ENCODE data around the gene FGF14. TPM values are rescaled to one million over a fixed set of nuclear protein-coding genes. Genes with fewer than 3 reads are reported as not detected.

The FGF14 gene
- total and polyA plus RNA-seq, 2 donors from 2014 or later, result 0.47 to 3.3 TPM

GRCh38 chr13:101955764-101956163 lies 446.1 kb downstream of the FGF14 start:
- no peaks in the 10 kb centered on the region for H3K4me1 ChIP-seq (ENCODE audit: control insufficient read depth in 2 of 3, insufficient read depth in 2 of 3, low read depth in 1 of 3, low read length in 3 of 3)
- FAIRE-seq (no peak), DNase-seq (no peak)
- H3K4me3 ChIP-seq (ENCODE audit: low read length in 3 of 3), result no peak overlapping the region
- no peak overlapping the region for H3K27ac ChIP-seq (ENCODE audit: low read depth in 2 of 2, low read length in 2 of 2)
- TF ChIP-seq CTCF (IDR thresholded peaks at IDR 0.05; ENCODE audit: borderline replicate concordance, extremely low read depth, insufficient read depth), result no peak
- H3K27me3 ChIP-seq (ENCODE audit: control insufficient read depth, insufficient read depth, low read length), result no peaks in the 10 kb centered on the region
- H3K9ac ChIP-seq (ENCODE audit: low read length in 3 of 3), result no peak overlapping the region
- no peaks in the 10 kb centered on the region for H3K9me3 ChIP-seq (ENCODE audit: control insufficient read depth in 2 of 3, insufficient read depth in 1 of 3, low read length in 3 of 3)
- intact Hi-C loops (cut with DNase I), result no loop called here
- no peaks in the 10 kb centered on the region for H3K36me3 ChIP-seq (ENCODE audit: control insufficient read depth in 2 of 3, insufficient read depth in 3 of 3, low read length in 3 of 3)

- H3K27ac ChIP-seq (ENCODE audit: low read depth in 2 of 2, low read length in 2 of 2), result no peak overlapping the region
- no peaks in the 10 kb centered on the region for H3K9me3 ChIP-seq (ENCODE audit: control insufficient read depth in 2 of 3, insufficient read depth in 1 of 3, low read length in 3 of 3)
- DNase-seq (no peak), FAIRE-seq (no peak)
- TF ChIP-seq CTCF (IDR thresholded peaks at IDR 0.05; ENCODE audit: borderline replicate concordance, extremely low read depth, insufficient read depth), result no peak
- H3K4me3 ChIP-seq (ENCODE audit: low read length in 3 of 3), result no peak overlapping the region
- no peak overlapping the region for H3K9ac ChIP-seq (ENCODE audit: low read length in 3 of 3)
- H3K4me1 ChIP-seq (ENCODE audit: control insufficient read depth in 2 of 3, insufficient read depth in 2 of 3, low read depth in 1 of 3, low read length in 3 of 3), result no peaks in the 10 kb centered on the region
- intact Hi-C loops (cut with DNase I), result no loop called here
- no peaks in the 10 kb centered on the region for H3K36me3 ChIP-seq (ENCODE audit: control insufficient read depth in 2 of 3, insufficient read depth in 3 of 3, low read length in 3 of 3)
- no peaks in the 10 kb centered on the region for H3K27me3 ChIP-seq (ENCODE audit: control insufficient read depth, insufficient read depth, low read length)
These were observed 450.7 kb downstream of the FGF14 start for GRCh38 chr13:101951114-101951513.

- no peaks in the 10 kb centered on the region for H3K27me3 ChIP-seq (ENCODE audit: control insufficient read depth, insufficient read depth, low read length)
- no peak overlapping the region for H3K9ac ChIP-seq (ENCODE audit: low read length in 3 of 3)
- no peak for DNase-seq
- no peaks in the 10 kb centered on the region for H3K4me1 ChIP-seq (ENCODE audit: control insufficient read depth in 2 of 3, insufficient read depth in 2 of 3, low read depth in 1 of 3, low read length in 3 of 3)
- no peak for FAIRE-seq
- H3K27ac ChIP-seq (ENCODE audit: low read depth in 2 of 2, low read length in 2 of 2), result no peak overlapping the region
- no peak for TF ChIP-seq CTCF (IDR thresholded peaks at IDR 0.05; ENCODE audit: borderline replicate concordance, extremely low read depth, insufficient read depth)
- no peak overlapping the region for H3K4me3 ChIP-seq (ENCODE audit: low read length in 3 of 3)
- intact Hi-C loops (cut with DNase I), result no loop called here
- no peaks in the 10 kb centered on the region for H3K36me3 ChIP-seq (ENCODE audit: control insufficient read depth in 2 of 3, insufficient read depth in 3 of 3, low read length in 3 of 3)
- no peaks in the 10 kb centered on the region for H3K9me3 ChIP-seq (ENCODE audit: control insufficient read depth in 2 of 3, insufficient read depth in 1 of 3, low read length in 3 of 3)
These were observed 452.2 kb downstream of the FGF14 start for GRCh38 chr13:101949681-101950080.

DNA sequence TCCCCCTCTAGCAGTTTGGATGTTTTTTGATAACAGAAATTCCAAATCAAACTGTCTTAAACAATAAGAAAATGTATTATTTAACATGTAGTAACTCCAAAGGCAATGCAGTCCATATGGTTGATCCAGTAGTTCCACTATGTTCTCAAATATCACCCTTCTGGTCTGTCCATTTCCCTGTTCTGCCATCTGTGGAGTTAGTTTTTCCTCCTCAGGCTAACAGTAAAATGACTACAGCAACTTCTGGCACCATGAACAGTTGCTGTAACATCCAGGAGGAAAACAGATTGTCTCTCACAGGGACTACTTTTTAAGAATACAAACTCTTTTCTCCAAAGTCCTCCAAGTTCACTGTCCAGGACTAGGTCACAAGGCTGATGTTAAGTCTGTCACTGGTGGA lies 455.4 kb downstream of the FGF14 start:
- no peaks in the 10 kb centered on the region for H3K9me3 ChIP-seq (ENCODE audit: control insufficient read depth in 2 of 3, insufficient read depth in 1 of 3, low read length in 3 of 3)
- intact Hi-C loops (cut with DNase I), result no loop called here
- H3K27me3 ChIP-seq (ENCODE audit: control insufficient read depth, insufficient read depth, low read length), result no peaks in the 10 kb centered on the region
- no peak for TF ChIP-seq CTCF (IDR thresholded peaks at IDR 0.05; ENCODE audit: borderline replicate concordance, extremely low read depth, insufficient read depth)
- no peaks in the 10 kb centered on the region for H3K36me3 ChIP-seq (ENCODE audit: control insufficient read depth in 2 of 3, insufficient read depth in 3 of 3, low read length in 3 of 3)
- H3K27ac ChIP-seq (ENCODE audit: low read depth in 2 of 2, low read length in 2 of 2), result no peak overlapping the region
- no peak overlapping the region for H3K9ac ChIP-seq (ENCODE audit: low read length in 3 of 3)
- no peaks in the 10 kb centered on the region for H3K4me1 ChIP-seq (ENCODE audit: control insufficient read depth in 2 of 3, insufficient read depth in 2 of 3, low read depth in 1 of 3, low read length in 3 of 3)
- FAIRE-seq, result no peak
- no peak overlapping the region for H3K4me3 ChIP-seq (ENCODE audit: low read length in 3 of 3)
- no peak for DNase-seq

Measured in kidney (tissue), 14 donors.